Glutamatergic neuron (in vitro differentiated cells): ENCODE data around the gene NOD2. TPM values are rescaled to one million over a fixed set of nuclear protein-coding genes. Genes with fewer than 3 reads are reported as not detected.

ENCODE experiments used
- DNase-seq: peaks from one replicate; pipeline ENCODE4 v3.0.0; 2022
- H3K27ac Mint-ChIP-seq: one replicate; pipeline ENCODE4 v1.8.0; 2020; ENCODE audit warnings: mild to moderate bottlenecking, mixed read lengths, inconsistent platforms; ENCODE audit not compliant: unreplicated experiment
- H3K27me3 Mint-ChIP-seq: one replicate; pipeline ENCODE4 v1.8.0; 2020; ENCODE audit warnings: mild to moderate bottlenecking, moderate library complexity, mixed read lengths, inconsistent platforms; ENCODE audit not compliant: unreplicated experiment
- H3K36me3 Mint-ChIP-seq: one replicate; pipeline ENCODE4 v1.8.0; 2020; ENCODE audit warnings: mild to moderate bottlenecking, mixed read lengths, inconsistent platforms; ENCODE audit not compliant: unreplicated experiment
- H3K4me1 Mint-ChIP-seq: one replicate; pipeline ENCODE4 v1.8.0; 2020; ENCODE audit warnings: mild to moderate bottlenecking, low read depth, mixed read lengths, inconsistent platforms; ENCODE audit not compliant: unreplicated experiment
- H3K4me3 Mint-ChIP-seq: one replicate; pipeline ENCODE4 v1.8.0; 2020; ENCODE audit warnings: mild to moderate bottlenecking, mixed read lengths, inconsistent platforms; ENCODE audit not compliant: unreplicated experiment
- H3K9me3 Mint-ChIP-seq: one replicate; pipeline ENCODE4 v1.8.0; 2020; ENCODE audit warnings: mild to moderate bottlenecking, moderate library complexity, mixed read lengths, inconsistent platforms; ENCODE audit not compliant: unreplicated experiment
- total RNA-seq: library from RNA; stranded (reverse); fragmentation: NEBNext Ultra II Directional; extraction: Animal tissue kit (Norgen Biotek cat#: 25700); gene quantifications from one replicate; pipeline ENCODE4 v1.2.1, GENCODE V29; 2021; ENCODE audit not compliant: unreplicated experiment
- TF ChIP-seq, protein P1 (sequence below): fragments of 200-600 bp; sonication (generic); IDR thresholded peaks from one replicate; pipeline ENCODE4 v1.5.0; 2021; ENCODE audit not compliant: partially characterized antibody, unreplicated experiment

Gene NOD2
- total RNA-seq, 1 donor from 2014 or later, result 0.34 TPM

DNA sequence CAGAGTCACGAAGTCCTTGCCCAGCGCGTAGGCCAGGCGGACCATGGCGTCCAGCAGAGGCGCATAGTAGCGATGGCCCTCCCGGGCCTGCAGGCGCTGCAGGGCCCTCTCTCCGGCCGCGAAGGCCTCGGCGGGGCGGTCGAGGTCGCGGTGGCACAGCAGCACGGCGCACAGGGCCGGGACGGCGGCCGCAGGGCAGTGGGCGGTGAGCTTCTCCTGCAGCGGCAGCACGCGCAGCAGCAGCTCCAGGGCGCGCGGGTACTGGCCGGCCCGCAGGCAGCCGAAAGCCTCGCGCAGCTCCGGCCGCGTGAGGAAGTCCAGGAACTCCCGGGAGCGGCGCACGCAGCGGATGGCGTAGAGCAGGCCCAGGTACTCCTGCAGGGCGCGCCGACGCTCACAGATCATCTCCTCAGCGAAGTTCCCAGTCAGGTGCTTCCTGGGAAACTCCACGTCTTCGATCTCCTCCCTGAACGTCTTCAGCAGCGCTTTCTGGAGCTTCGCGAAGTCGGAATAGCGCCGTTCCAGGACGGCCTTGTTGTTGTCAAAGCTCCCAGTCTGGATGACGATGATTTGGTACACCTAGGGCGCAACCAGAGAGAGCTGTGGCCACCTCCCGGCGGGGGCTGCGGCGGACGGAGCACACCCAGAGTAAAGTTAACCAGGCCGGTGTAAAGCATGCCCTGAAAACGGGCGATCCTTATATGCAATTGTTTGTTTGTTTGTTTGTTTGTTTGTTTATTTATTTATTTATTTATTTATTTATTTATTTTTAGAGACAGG lies 19.7 kb upstream of the NOD2 start:
- peaks cover 11% of the 10 kb centered on the region for H3K9me3 Mint-ChIP-seq
- H3K27me3 Mint-ChIP-seq, result peaks cover under 1% of the 10 kb centered on the region
- no peak for DNase-seq
- H3K36me3 Mint-ChIP-seq, result peaks cover 21% of the 10 kb centered on the region
- TF ChIP-seq, protein P1, sequence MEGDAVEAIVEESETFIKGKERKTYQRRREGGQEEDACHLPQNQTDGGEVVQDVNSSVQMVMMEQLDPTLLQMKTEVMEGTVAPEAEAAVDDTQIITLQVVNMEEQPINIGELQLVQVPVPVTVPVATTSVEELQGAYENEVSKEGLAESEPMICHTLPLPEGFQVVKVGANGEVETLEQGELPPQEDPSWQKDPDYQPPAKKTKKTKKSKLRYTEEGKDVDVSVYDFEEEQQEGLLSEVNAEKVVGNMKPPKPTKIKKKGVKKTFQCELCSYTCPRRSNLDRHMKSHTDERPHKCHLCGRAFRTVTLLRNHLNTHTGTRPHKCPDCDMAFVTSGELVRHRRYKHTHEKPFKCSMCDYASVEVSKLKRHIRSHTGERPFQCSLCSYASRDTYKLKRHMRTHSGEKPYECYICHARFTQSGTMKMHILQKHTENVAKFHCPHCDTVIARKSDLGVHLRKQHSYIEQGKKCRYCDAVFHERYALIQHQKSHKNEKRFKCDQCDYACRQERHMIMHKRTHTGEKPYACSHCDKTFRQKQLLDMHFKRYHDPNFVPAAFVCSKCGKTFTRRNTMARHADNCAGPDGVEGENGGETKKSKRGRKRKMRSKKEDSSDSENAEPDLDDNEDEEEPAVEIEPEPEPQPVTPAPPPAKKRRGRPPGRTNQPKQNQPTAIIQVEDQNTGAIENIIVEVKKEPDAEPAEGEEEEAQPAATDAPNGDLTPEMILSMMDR, result no peak
- H3K4me1 Mint-ChIP-seq, result no peaks in the 10 kb centered on the region
- no peak overlapping the region for H3K27ac Mint-ChIP-seq
- no peak overlapping the region for H3K4me3 Mint-ChIP-seq

DNA sequence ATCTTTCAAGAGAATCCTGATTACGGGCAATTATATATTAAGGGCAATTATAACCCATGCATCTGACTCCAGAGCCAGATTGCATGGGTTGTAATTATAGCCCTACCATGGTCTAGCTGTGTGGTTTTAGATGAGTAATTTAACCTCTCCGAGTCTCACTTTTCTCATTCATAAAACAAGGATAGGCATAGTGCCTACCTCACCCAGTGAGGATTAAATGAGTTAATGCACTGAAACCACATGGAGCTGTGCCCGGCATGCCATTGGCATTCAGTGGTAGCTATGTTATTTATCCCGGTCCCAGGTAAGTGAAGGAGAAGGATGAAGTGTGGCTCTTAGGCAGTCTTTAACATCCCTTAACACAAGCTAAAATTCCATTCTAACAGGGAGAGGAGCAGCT lies 18.6 kb upstream of the NOD2 start:
- Mint-ChIP-seq H3K4me3 (no peak overlapping the region), H3K9me3 (peaks cover 14% of the 10 kb centered on the region), H3K4me1 (no peaks in the 10 kb centered on the region), H3K27me3 (peaks cover 3% of the 10 kb centered on the region), H3K36me3 (peaks cover 21% of the 10 kb centered on the region), H3K27ac (no peak overlapping the region)
- DNase-seq, result no peak
- TF ChIP-seq, protein P1, result no peak

DNA sequence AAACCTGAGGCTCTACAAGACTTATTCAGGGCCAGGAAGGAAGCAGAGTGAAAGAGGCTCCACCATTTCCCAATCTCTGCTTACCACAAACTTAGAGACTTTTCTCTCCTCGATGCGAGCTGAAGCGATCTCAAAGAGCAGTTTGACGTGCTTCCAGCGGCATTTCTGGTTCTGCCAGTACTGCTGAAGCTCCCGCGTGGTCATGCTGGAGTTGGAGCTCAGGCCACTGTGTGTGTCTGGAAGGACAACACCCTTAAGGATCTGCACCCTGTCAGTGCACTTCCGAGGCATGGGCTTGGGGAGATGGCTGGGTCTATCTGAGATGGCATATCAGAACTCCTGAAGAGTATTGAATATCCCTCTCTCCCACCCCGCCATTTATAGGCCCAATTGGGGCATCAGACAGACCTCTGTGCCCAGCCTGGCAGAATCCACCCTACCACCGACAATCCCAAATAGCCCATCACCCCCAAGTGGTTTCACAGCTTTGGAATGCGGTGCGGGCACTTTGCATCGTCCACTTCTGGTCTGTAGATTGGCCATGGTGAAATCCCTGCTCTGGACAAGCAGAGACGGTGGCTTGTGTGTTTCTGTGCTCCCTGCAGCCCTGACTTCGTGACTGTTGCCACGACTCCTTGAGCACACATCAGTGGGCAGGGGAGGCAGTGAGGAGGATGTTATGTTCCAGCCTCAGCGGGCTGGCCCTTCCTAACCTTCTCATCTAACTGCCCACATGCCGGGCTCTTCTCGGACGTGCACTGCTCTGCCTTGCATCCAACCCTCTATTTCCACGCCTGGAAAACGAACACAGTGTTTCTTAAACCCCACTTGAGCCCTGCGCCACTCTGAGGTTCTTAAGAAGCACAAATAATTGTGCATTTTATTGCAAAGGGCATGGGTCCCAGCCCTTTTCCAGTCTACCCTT lies 17.5 kb upstream of the NOD2 start:
- Mint-ChIP-seq H3K27ac (no peak overlapping the region), H3K4me3 (no peak overlapping the region), H3K36me3 (peaks cover 21% of the 10 kb centered on the region), H3K9me3 (peaks cover 14% of the 10 kb centered on the region), H3K4me1 (no peaks in the 10 kb centered on the region), H3K27me3 (peaks cover 3% of the 10 kb centered on the region)
- TF ChIP-seq, protein P1, result no peak
- no peak for DNase-seq

DNA sequence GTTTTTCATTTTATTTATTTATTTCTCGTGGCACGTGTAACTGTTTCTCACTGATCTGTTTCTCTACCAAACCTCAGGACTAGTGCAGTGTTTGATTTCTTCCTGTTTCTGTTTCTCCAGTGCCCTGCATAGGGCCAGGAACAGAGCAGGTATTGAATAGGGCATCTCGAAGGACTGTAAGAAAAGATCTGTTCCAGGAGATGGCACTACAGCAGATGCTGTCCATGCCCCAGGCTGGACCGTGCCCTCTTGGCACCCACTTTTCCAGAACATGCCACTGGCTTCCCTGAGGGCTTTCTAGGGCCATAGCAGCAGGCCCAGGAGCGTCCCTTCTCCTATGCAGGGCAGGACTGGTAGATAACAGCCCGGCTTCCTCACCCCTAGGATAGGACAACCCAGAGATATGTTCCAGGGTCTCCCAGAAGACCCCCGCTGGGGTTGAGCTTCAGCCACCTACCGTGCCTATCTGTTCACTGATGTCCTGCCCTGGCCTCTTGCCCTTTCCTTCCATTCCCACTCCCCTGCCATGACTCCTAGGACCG lies 16.7 kb upstream of the NOD2 start:
- no peak for DNase-seq
- TF ChIP-seq, protein P1, result no peak
- Mint-ChIP-seq H3K4me1 (no peaks in the 10 kb centered on the region), H3K9me3 (peaks cover 8% of the 10 kb centered on the region), H3K4me3 (no peak overlapping the region), H3K27ac (no peak overlapping the region), H3K27me3 (peaks cover 3% of the 10 kb centered on the region), H3K36me3 (peaks cover 15% of the 10 kb centered on the region)
